Measurements from ENCODE around the gene PRDX6. TPM values are rescaled to one million over a fixed set of nuclear protein-coding genes. Genes with fewer than 3 reads are reported as not detected.

PRDX6 gene
- total RNA-seq, 2 donors from 2014 or later: 302 to 369 TPM

GRCh38 chr1:173495609-173496267 lies 18.6 kb downstream of the PRDX6 start:
- no peak overlapping the region for H3K27ac ChIP-seq
- H3K4me1 ChIP-seq (replicated peaks): no peaks in the 10 kb centered on the region
- WGBS: 87% methylated on average over 8 of the region's 8 CpGs
- no peak overlapping the region for H3K4me3 ChIP-seq
- no peaks in the 10 kb centered on the region for H3K9me3 ChIP-seq
- intact Hi-C loops (cut with DNase I): no loop called here
- no peaks in the 10 kb centered on the region for H3K36me3 ChIP-seq
- no peak for DNase-seq (ENCODE audit: low spot score)
- no peaks in the 10 kb centered on the region for H3K27me3 ChIP-seq (replicated peaks; ENCODE audit: insufficient read depth)
- TF ChIP-seq, protein P1, sequence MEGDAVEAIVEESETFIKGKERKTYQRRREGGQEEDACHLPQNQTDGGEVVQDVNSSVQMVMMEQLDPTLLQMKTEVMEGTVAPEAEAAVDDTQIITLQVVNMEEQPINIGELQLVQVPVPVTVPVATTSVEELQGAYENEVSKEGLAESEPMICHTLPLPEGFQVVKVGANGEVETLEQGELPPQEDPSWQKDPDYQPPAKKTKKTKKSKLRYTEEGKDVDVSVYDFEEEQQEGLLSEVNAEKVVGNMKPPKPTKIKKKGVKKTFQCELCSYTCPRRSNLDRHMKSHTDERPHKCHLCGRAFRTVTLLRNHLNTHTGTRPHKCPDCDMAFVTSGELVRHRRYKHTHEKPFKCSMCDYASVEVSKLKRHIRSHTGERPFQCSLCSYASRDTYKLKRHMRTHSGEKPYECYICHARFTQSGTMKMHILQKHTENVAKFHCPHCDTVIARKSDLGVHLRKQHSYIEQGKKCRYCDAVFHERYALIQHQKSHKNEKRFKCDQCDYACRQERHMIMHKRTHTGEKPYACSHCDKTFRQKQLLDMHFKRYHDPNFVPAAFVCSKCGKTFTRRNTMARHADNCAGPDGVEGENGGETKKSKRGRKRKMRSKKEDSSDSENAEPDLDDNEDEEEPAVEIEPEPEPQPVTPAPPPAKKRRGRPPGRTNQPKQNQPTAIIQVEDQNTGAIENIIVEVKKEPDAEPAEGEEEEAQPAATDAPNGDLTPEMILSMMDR (IDR thresholded peaks at IDR 0.05): no peak
- TF ChIP-seq POLR2A (IDR thresholded peaks at IDR 0.05) (no peak), POLR2AphosphoS5 (IDR thresholded peaks at IDR 0.05) (no peak)

- WGBS: 97% methylated on average over 2 of the region's 2 CpGs
Observed at GRCh38 chr1:173496757-173497320, 19.7 kb downstream of the PRDX6 start.

GRCh38 chr1:173499729-173500128 lies 22.6 kb downstream of the PRDX6 start:
- H3K36me3 ChIP-seq: no peaks in the 10 kb centered on the region
- no peaks in the 10 kb centered on the region for H3K9me3 ChIP-seq
- H3K4me3 ChIP-seq: no peak overlapping the region
- no peaks in the 10 kb centered on the region for H3K27me3 ChIP-seq (replicated peaks; ENCODE audit: insufficient read depth)
- no peak overlapping the region for H3K27ac ChIP-seq
- intact Hi-C loops (cut with DNase I): loop anchor here (10.0 kb wide), 1 partner anchor 165 kb away; the partner anchor contains the start of gene ANKRD45
- TF ChIP-seq POLR2A (IDR thresholded peaks at IDR 0.05): no peak
- TF ChIP-seq, protein P1 (IDR thresholded peaks at IDR 0.05): no peak
- TF ChIP-seq POLR2AphosphoS5 (IDR thresholded peaks at IDR 0.05): no peak
- WGBS: 86% methylated on average over 4 of the region's 4 CpGs
- no peaks in the 10 kb centered on the region for H3K4me1 ChIP-seq (replicated peaks)
- no peak for DNase-seq (ENCODE audit: low spot score)

More at GRCh38 chr1:173496757-173497320, 19.7 kb downstream of the PRDX6 start:
- H3K27me3 ChIP-seq (replicated peaks; ENCODE audit: insufficient read depth): no peaks in the 10 kb centered on the region
- TF ChIP-seq, protein P1 (IDR thresholded peaks at IDR 0.05): no peak
- TF ChIP-seq POLR2A (IDR thresholded peaks at IDR 0.05): no peak
- TF ChIP-seq POLR2AphosphoS5 (IDR thresholded peaks at IDR 0.05): no peak
- H3K4me1 ChIP-seq (replicated peaks): no peaks in the 10 kb centered on the region
- H3K27ac ChIP-seq: no peak overlapping the region
- DNase-seq (ENCODE audit: low spot score): no peak
- intact Hi-C loops (cut with DNase I): no loop called here
- H3K9me3 ChIP-seq: no peaks in the 10 kb centered on the region
- no peaks in the 10 kb centered on the region for H3K36me3 ChIP-seq
- H3K4me3 ChIP-seq: no peak overlapping the region

GRCh38 chr1:173502104-173502503 lies 25.0 kb downstream of the PRDX6 start:
- DNase-seq (ENCODE audit: low spot score): no peak
- intact Hi-C loops (cut with DNase I): loop anchor here (10.0 kb wide), 1 partner anchor 163 kb away; the partner anchor contains the start of gene ANKRD45
- Histone ChIP-seq H3K27me3 (replicated peaks; ENCODE audit: insufficient read depth) (no peaks in the 10 kb centered on the region), H3K27ac (no peak overlapping the region), H3K9me3 (no peaks in the 10 kb centered on the region), H3K4me3 (no peak overlapping the region), H3K4me1 (replicated peaks) (no peaks in the 10 kb centered on the region), H3K36me3 (no peaks in the 10 kb centered on the region)
- WGBS: 100% methylated on average over 1 of the region's 1 CpG
- TF ChIP-seq POLR2A (IDR thresholded peaks at IDR 0.05): no peak
- TF ChIP-seq, protein P1 (IDR thresholded peaks at IDR 0.05): no peak
- no peak for TF ChIP-seq POLR2AphosphoS5 (IDR thresholded peaks at IDR 0.05)

Measured in prostate gland (tissue), 2 donors.